ENCODE data around the gene FA2H. TPM values are rescaled to one million over a fixed set of nuclear protein-coding genes. Genes with fewer than 3 reads are reported as not detected.

The FA2H gene, protein sequence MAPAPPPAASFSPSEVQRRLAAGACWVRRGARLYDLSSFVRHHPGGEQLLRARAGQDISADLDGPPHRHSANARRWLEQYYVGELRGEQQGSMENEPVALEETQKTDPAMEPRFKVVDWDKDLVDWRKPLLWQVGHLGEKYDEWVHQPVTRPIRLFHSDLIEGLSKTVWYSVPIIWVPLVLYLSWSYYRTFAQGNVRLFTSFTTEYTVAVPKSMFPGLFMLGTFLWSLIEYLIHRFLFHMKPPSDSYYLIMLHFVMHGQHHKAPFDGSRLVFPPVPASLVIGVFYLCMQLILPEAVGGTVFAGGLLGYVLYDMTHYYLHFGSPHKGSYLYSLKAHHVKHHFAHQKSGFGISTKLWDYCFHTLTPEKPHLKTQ
- total RNA-seq: 1 to 10 TPM; 2.1 to 2.4 TPM
- 0.39 TPM for polyA plus RNA-seq (2013, experiment 1 of 2)
- 0.50 TPM for polyA plus RNA-seq (2013, experiment 2 of 2)
- long read RNA-seq, experiment 1: 0 reads
- long read RNA-seq, experiment 2, partial matches to known transcripts: 0 of 2 reads
- long read RNA-seq, experiment 2, other reads (novel, unspliced or antisense): 0 of 2 reads
- long read RNA-seq, experiment 3, partial matches to known transcripts: 0 of 3 reads
- long read RNA-seq, experiment 3, other reads (novel, unspliced or antisense): 2 of 3 reads
- long read RNA-seq, experiment 4: 0 reads

GRCh38 chr16:74774223-74775139 is at the start of gene FA2H:
FA2H (minus strand) TSS chr16:74774820; CDS start chr16:74774755, 65 bp downstream.
- Mint-ChIP-seq H3K27me3 (ENCODE audit: insufficient read depth) (peaks cover 47% of the 10 kb centered on the region), H3K9me3 (no peaks in the 10 kb centered on the region), H3K4me3 (peak within 1 kb of the TSS; percentile 66), H3K36me3 (ENCODE audit: low read depth) (no peaks in the 10 kb centered on the region), H3K4me1 (peaks cover 6% of the 10 kb centered on the region), H3K27ac (no peak within 1 kb of the TSS)
- no peaks in the 10 kb centered on the region for H3K36me3 ChIP-seq (ENCODE audit: control insufficient read depth, insufficient read depth, low read length)
- 0 to 1% methylated on average over 24 to 94 of the region's 94 CpGs for WGBS, 2 experiments (ENCODE audit: insufficient coverage in 1 of 2, insufficient read length in 1 of 2)
- H3K4me1 ChIP-seq (ENCODE audit: control insufficient read depth, insufficient read depth, low read length): no peaks in the 10 kb centered on the region
- H3K27ac ChIP-seq (ENCODE audit: low read depth, low read length): no peak within 1 kb of the TSS
- peaks cover 34% of the 10 kb centered on the region for H3K27me3 ChIP-seq (ENCODE audit: control insufficient read depth, insufficient read depth, low read length, poor library complexity, severe bottlenecking)
- TF ChIP-seq, protein P1, sequence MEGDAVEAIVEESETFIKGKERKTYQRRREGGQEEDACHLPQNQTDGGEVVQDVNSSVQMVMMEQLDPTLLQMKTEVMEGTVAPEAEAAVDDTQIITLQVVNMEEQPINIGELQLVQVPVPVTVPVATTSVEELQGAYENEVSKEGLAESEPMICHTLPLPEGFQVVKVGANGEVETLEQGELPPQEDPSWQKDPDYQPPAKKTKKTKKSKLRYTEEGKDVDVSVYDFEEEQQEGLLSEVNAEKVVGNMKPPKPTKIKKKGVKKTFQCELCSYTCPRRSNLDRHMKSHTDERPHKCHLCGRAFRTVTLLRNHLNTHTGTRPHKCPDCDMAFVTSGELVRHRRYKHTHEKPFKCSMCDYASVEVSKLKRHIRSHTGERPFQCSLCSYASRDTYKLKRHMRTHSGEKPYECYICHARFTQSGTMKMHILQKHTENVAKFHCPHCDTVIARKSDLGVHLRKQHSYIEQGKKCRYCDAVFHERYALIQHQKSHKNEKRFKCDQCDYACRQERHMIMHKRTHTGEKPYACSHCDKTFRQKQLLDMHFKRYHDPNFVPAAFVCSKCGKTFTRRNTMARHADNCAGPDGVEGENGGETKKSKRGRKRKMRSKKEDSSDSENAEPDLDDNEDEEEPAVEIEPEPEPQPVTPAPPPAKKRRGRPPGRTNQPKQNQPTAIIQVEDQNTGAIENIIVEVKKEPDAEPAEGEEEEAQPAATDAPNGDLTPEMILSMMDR (conservative IDR thresholded peaks at IDR 0.05): peak; percentile 80
- peak; percentile 96 for DNase-seq
- no peaks in the 10 kb centered on the region for H3K9me3 ChIP-seq (ENCODE audit: control insufficient read depth, low read length)
- peak within 1 kb of the TSS; percentile 82 for H3K4me3 ChIP-seq (ENCODE audit: low read length)
- H3K9ac ChIP-seq (ENCODE audit: extremely low read depth, low read length, poor library complexity, severe bottlenecking): no peak within 1 kb of the TSS

DNA sequence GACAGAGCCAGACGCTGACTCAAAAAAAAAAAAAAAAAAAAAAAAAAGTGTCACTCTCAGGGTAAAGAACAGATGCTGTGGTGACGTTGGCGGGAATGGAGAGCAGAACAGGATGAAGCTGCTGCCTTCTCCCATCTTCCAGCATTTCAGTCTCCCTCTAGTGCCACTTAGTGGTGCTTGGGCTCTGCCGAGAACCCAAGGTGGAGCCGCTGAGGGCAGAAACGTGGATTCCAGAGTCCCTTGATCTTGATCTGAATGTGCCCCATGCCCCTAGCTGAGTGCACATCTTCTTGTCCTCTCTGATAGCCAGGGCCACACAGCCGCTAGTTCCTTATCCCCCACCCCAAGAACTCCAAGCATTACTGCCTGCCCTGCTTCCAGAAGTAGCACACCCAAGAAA is 43.2 kb upstream of the FA2H start:
- no peak overlapping the region for H3K9ac ChIP-seq (ENCODE audit: extremely low read depth, low read length, poor library complexity, severe bottlenecking)
- 73 to 78% methylated on average over 2 to 6 of the region's 7 CpGs for WGBS, 2 experiments (ENCODE audit: insufficient coverage in 1 of 2, insufficient read length in 1 of 2)
- H3K4me1 Mint-ChIP-seq: peaks cover 5% of the 10 kb centered on the region
- H3K27me3 ChIP-seq (ENCODE audit: control insufficient read depth, insufficient read depth, low read length, poor library complexity, severe bottlenecking): no peaks in the 10 kb centered on the region
- no peak overlapping the region for H3K4me3 ChIP-seq (ENCODE audit: low read length)
- no peaks in the 10 kb centered on the region for H3K36me3 ChIP-seq (ENCODE audit: control insufficient read depth, insufficient read depth, low read length)
- H3K9me3 ChIP-seq (ENCODE audit: control insufficient read depth, low read length): peaks cover 12% of the 10 kb centered on the region
- peak; percentile 71 for DNase-seq
- peaks cover 25% of the 10 kb centered on the region for H3K27me3 Mint-ChIP-seq (ENCODE audit: insufficient read depth)
- no peak overlapping the region for H3K27ac ChIP-seq (ENCODE audit: low read depth, low read length)
- peaks cover 10% of the 10 kb centered on the region for H3K9me3 Mint-ChIP-seq
- no peaks in the 10 kb centered on the region for H3K36me3 Mint-ChIP-seq (ENCODE audit: low read depth)
- no peak overlapping the region for H3K27ac Mint-ChIP-seq
- no peaks in the 10 kb centered on the region for H3K4me1 ChIP-seq (ENCODE audit: control insufficient read depth, insufficient read depth, low read length)
- TF ChIP-seq, protein P1 (conservative IDR thresholded peaks at IDR 0.05): peak; percentile 60
- H3K4me3 Mint-ChIP-seq: no peak overlapping the region

- DNase-seq: peak; percentile 98
- Mint-ChIP-seq H3K4me1 (peaks cover 24% of the 10 kb centered on the region), H3K9me3 (peaks cover 30% of the 10 kb centered on the region), H3K36me3 (ENCODE audit: low read depth) (no peaks in the 10 kb centered on the region), H3K27ac (no peak overlapping the region), H3K27me3 (ENCODE audit: insufficient read depth) (peaks cover 20% of the 10 kb centered on the region), H3K4me3 (no peak overlapping the region)
- WGBS, 2 experiments (ENCODE audit: insufficient coverage in 1 of 2, insufficient read length in 1 of 2): 15 to 20% methylated on average over 10 to 25 of the region's 25 CpGs
- Histone ChIP-seq H3K36me3 (ENCODE audit: control insufficient read depth, insufficient read depth, low read length) (no peaks in the 10 kb centered on the region), H3K4me1 (ENCODE audit: control insufficient read depth, insufficient read depth, low read length) (peaks cover 9% of the 10 kb centered on the region), H3K27me3 (ENCODE audit: control insufficient read depth, insufficient read depth, low read length, poor library complexity, severe bottlenecking) (no peaks in the 10 kb centered on the region), H3K27ac (ENCODE audit: low read depth, low read length) (no peak overlapping the region), H3K4me3 (ENCODE audit: low read length) (no peak overlapping the region), H3K9ac (ENCODE audit: extremely low read depth, low read length, poor library complexity, severe bottlenecking) (no peak overlapping the region), H3K9me3 (ENCODE audit: control insufficient read depth, low read length) (peaks cover 29% of the 10 kb centered on the region)
- TF ChIP-seq, protein P1 (conservative IDR thresholded peaks at IDR 0.05): peak; percentile 98
These were observed 38.6 kb upstream of the FA2H start for GRCh38 chr16:74813109-74813641.

Data from endodermal cell (in vitro differentiated cells).